Neural progenitor cell (in vitro differentiated cells): Measurements from ENCODE around the gene OR52E6.

Experiments used
- EZH2 ChIP-seq: fragments of 200-600 bp; sonication (generic); IDR thresholded peaks from 2 replicates; pipeline ENCODE4 v1.6.1; 2017; ENCODE audit warnings: antibody characterized with exemption, mild to moderate bottlenecking, moderate library complexity
- TF ChIP-seq, protein P1 (sequence below): fragments of 200-600 bp; sonication (generic); IDR thresholded peaks from 2 replicates; pipeline ENCODE4 v1.5.1; 2017; ENCODE audit warnings: antibody characterized with exemption, mild to moderate bottlenecking

DNA sequence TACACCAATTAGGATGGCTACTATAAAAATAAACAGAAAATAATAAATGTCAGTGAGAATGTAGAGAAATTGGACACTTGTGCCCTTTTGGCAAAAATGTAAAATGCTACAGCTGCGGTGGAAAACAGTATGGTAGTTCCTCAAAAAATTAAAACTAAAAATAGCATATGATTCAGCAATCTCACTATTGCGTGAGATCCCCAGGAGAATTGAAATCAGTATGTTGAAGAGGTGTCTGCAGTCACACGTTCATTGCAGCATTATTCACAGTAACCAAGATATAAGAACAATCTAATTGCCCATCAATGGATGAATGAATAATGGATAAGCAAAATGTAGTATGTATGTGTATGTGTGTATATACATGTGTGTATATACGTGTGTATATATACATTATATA is 26.2 kb downstream of the OR52E6 start:
- TF ChIP-seq, protein P1, sequence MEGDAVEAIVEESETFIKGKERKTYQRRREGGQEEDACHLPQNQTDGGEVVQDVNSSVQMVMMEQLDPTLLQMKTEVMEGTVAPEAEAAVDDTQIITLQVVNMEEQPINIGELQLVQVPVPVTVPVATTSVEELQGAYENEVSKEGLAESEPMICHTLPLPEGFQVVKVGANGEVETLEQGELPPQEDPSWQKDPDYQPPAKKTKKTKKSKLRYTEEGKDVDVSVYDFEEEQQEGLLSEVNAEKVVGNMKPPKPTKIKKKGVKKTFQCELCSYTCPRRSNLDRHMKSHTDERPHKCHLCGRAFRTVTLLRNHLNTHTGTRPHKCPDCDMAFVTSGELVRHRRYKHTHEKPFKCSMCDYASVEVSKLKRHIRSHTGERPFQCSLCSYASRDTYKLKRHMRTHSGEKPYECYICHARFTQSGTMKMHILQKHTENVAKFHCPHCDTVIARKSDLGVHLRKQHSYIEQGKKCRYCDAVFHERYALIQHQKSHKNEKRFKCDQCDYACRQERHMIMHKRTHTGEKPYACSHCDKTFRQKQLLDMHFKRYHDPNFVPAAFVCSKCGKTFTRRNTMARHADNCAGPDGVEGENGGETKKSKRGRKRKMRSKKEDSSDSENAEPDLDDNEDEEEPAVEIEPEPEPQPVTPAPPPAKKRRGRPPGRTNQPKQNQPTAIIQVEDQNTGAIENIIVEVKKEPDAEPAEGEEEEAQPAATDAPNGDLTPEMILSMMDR: no peak
- no peak for TF ChIP-seq EZH2
